Left cardiac atrium (tissue), 4 donors: ENCODE data around the gene BOD1. TPM values are rescaled to one million over a fixed set of nuclear protein-coding genes. Genes with fewer than 3 reads are reported as not detected.
"Not testable (repeated sequence)": the region's sequence is repeated elsewhere in the genome, so short reads cannot be mapped to it uniquely, and the experiment has no call there.

Experiments used
- ATAC-seq, 2 donors: fragments of 200-7000 bp; cut with Tn5 transposase; one replicate each; pipeline ENCODE4 v1.9.1; 2020; ENCODE audit warnings: mild to moderate bottlenecking in 2 of 2, moderate library complexity in 2 of 2
- DNase-seq: peaks from one replicate; pipeline ENCODE4 v3.0.0-alpha.2; 2020
- intact Hi-C, 2 donors: fragments of 100-400 bp; cut with DNase I; formaldehyde crosslinking; loops; one replicate each; pipeline versions ENCODE4 v1.14.1 to v1.15.1; 2022 to 2023
- total RNA-seq, 2 donors: library from RNA; stranded (reverse); fragmentation: NEBNext Ultra II Directional; extraction: Animal tissue kit (Norgen Biotek cat#: 25700); gene quantifications; one replicate each; pipeline ENCODE4 v1.2.1, GENCODE V29; 2021
- donor health status: DM: no; HTN: yes; CAD: no.
- donor health status: DM: no; HTN: yes; CAD: no; lungs with severe emphysema.
- donor health status: DM: yes; HTN: yes; CAD: no.
- donor health status: Dilated cardiomyopathy.

BOD1 gene
- total RNA-seq, 2 donors from 2014 or later = 43.4 to 45.6 TPM

DNA sequence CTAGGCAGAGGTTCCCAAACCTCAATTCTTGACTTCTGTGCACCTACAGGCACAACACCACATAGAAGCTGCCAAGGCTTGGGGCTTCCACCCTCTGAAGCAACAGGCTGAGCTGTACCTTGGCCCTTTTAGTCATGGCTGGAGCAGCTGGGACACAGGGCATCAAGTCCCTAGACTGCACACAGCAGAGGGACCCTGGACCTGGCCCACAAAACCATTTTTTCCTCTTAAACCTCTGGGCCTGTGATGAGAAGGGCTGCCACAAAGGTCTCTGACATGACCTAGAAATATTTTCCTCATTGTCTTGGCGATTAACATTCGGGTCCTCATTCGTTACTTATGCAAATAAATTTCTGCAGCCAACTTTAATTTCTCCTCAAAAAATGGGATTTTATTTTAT, 30.3 kb downstream of the BOD1 start:
- intact Hi-C loops, DNase-seq, ATAC-seq: not testable (repeated sequence)

DNA sequence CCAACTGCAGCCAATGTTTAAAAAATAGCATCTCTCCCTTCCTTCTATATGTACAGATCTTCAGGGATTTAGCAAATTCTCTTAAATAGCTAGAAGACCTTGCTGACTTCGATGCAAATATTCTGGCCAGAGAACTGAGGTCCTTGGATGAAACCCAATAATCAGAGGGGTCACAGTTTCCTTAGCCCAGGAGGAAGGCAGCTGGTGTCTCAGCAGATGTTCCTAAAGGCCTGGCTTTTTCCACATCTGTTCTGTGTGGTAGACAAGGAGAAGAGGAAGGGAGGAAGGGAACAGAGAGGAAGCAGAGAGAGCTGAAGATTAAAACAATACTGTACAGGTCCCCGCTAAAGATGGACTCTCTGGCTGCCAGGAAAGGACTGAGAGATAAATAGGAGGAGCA, 33.1 kb downstream of the BOD1 start:
- no peak for DNase-seq
- intact Hi-C loops = no loop called here
- ATAC-seq = no peak

DNA sequence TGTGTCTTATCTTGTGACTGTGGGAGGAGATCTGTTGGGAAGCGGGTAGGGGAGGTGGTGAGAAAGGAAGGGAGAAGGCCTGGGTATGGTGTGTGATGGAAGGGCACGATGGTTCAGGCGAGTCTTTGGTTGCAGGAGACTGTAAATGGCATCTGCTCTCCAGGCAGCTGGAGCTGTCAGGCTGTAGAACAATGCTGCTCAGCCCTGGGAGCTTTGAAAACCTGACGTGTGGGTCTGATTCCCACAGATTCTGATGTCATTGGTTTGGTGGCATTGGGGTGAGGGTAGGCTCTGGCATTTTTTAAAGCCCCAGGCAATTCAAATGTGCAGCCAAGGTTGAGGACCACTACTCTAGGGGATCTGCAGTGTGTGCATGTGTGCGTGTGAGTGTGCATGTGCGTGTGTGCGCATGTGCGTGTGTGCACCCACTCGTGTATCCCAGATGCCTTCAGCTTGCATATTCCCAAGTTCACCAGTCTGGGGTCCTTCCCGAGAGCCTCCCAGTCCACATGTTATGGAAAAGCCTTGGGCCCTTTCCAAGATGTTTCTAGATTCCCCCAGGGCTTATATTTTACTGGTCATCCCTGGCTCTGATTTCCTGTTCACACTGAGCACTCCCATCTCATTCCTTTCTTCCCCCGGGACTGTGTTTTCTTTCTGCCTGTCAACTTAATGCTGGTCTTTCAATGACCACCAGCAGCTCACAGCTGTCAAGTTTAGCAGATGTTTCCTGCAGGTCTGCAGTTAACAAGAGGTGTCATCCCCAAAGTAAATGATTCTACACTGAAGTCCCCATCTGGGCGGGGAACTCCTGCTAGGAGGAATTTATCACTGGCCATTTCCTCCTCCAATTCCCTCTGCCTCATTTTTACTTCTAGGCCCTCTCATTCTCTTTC, 34.0 kb downstream of the BOD1 start:
- intact Hi-C loops = no loop called here
- peak in 1 of 2 donors; percentile 18 for ATAC-seq
- DNase-seq = no peak

DNA sequence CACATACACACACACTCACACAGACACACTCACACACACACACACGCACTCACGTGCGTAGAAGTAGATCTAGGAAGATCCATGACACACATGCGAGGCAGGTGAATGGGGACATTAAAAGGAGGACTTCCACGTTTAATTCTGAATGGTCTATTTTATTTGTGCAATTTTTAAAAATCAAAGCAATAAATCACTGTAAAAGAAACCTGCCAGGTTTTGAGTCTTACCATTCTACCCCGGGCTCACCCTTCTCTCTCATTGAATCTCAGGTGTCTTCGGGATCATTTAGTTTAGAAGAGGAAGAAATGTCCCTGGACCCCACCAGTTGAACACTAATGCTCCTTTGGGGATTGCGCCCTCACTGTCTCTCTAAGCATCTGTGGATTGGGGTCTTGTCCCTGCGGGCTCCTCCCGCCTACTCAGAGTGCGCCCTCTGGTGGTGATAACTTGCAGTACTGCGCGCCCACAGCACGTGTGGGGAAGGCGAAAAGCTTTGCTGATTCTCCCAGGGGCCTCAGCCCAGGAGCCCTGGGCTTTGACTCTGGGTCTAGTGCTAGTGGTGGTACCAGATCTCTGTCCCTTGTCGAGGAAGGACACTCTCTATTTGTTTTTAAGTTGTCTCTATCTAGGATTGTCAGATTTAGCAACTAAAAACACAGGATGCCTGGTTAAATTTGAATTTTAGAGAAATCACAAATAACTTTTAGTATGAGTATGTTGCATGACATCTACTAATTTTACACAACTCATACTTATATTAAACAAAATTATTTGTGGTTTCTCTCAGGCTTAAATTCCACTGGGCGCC, 34.8 kb downstream of the BOD1 start:
- intact Hi-C loops = no loop called here
- ATAC-seq (peak in 1 of 2 donors; percentile 58), DNase-seq (peak; percentile 33)

DNA sequence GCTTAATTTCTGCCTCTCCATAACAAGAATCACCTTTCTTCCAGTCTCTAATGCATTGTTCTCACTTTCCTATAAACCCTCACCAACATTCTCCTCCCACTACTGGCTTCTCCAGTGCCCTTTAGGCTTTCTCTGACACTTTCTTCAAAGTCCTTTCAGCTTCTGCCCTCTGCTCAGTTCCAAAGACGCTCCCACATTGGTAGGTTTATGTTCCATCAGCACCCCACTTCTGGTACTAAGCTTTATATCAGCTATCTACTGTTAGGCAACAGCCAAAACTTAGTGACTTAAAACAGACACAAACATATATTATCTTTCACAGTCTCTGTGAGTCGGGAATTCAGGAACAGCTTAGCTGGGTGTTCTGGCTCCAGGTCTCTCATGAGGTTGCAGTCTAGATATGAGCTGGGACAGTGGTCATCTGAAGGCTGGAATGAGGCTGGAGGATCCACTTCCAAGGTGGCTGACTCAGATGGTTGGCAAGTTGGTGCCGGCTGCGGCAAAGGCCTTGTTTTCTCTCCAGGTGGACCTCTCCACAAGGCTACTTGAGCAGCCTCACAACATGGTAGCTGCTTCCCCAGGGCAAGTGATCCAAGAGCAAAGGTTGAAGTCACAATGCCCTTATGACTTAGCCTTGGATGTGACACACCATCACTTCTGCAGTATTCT, 37.4 kb downstream of the BOD1 start:
- intact Hi-C loops = loop anchor here in 1 of 2 donors (10.0 kb wide), 1 partner anchor 234 kb away; no protein-coding TSS in a partner anchor

GRCh38 chr5:173577817-173578216, 38.6 kb downstream of the BOD1 start:
- intact Hi-C loops = loop anchor here in 1 of 2 donors (10.0 kb wide), 1 partner anchor 233 kb away; no protein-coding TSS in a partner anchor
- no peak for ATAC-seq

More for the DNA sequence above, 37.4 kb downstream of the BOD1 start:
- ATAC-seq (no peak), DNase-seq (no peak)

DNA sequence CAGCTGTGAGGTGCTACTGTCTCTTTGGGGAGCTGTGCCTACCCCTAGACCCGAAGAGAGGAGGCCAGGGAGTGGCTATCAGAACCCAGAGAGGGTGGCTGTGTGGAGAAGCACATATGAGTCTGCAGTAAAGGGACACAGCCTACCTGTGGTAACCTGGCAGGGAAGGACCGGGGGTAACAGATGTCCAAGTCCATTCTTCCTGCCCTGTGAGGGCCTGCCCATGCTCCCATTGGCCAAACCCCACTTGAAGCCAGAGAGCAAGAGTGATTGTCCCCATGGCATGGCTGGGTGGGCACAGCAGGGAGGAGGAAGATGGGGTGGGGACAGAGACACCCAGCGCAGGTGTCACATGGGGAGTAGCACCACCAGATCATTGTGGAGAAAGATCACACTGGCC, 39.3 kb downstream of the BOD1 start:
- intact Hi-C loops = loop anchor here in 1 of 2 donors (10.0 kb wide), 1 partner anchor 232 kb away; no protein-coding TSS in a partner anchor
- ATAC-seq (no peak), DNase-seq (no peak)

More at GRCh38 chr5:173577817-173578216, 38.6 kb downstream of the BOD1 start:
- DNase-seq = no peak

DNA sequence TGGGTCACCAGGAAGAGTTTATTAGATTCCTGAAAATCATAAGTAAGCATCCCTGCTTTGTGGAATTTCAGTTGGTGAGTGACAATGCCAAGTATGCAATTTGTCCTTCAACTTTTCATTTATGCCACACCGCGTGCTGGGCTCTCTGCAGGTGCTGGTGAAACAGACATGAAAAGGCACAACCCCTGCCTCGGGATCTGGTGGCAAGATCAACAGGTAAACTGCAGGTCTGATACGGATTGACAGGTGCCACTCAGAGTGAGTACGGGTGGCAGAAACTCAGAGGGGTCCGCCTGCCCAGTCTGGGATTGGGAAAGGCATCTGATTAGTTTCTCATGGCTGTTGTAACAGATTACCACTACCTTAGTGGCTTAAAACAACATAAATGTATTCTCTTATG, 40.5 kb downstream of the BOD1 start:
- ATAC-seq (no peak), DNase-seq (no peak)
- intact Hi-C loops = loop anchor here in 1 of 2 donors (10.0 kb wide), 1 partner anchor 231 kb away; no protein-coding TSS in a partner anchor

DNA sequence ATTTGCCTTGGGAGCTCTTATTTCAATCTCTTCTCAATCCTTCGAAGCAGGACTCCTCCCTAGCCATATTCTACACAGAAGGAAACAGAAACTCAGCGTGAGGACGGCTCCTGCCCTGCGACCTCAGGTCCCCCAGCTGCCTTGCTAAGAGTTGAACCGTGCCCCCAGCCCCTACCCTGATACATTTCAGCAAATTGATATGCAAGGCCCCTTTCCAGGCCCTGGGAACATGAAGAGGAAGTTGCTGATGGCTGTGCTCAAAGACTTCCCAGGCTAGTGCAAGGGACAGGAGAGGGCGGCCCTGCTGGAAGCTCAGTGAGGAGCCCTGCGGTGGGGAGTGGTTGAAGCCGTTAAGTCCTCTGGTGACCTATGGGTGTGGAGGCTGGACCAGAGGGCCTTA, 41.5 kb downstream of the BOD1 start:
- intact Hi-C loops = loop anchor here in 1 of 2 donors (5.0 to 10.0 kb wide), 2 partner anchors 230 to 283 kb away; no protein-coding TSS in a partner anchor
- DNase-seq (no peak), ATAC-seq (no peak)

DNA sequence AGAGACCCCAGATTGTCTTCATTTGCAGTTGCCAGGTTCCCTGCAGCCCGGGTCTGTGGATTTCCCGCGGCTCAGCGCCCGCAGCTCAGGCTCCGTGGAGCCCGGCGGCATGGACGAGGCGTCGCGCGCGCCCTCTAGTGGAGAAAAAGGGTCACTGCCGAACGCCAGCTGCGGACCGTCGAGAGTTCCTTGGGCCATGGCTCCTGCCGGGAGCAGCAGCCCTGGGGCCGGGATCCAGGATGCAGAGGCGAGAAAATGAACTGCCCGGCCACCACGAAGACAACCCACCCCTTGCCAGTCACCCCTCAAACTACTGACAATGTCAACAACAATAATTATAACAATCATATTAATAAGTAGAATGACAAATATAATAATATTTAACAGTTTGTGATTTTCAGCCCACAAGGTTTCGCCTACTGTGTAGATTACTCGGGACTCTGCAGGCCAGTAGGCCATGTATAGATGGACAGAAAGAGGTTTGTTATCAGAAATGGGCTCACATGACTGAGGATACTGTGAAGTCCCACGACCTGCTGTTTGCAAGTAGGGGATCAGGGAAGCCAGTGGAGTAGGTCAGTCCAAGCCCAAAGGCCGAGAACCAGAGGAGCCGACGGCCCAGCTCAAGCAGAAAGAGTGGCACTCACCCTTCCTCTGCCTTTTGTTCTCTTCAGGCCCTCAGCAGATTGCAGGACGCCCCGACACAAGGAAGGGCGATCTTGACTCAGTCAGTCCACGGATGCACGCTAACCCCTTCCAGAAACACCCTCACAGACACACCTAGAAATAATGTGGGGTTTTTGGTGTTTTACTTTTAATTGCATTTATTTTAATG, 43.1 kb downstream of the BOD1 start:
- peak; percentile 94 to 96 for ATAC-seq
- DNase-seq = peak; percentile 76
- intact Hi-C loops = loop anchor here in 1 of 2 donors (5.0 to 10.0 kb wide), 2 partner anchors 229 to 281 kb away; no protein-coding TSS in a partner anchor

- ATAC-seq (peak; percentile 17 to 47), DNase-seq (no peak)
- intact Hi-C loops = loop anchor here in 1 of 2 donors (5.0 to 10.0 kb wide), 2 partner anchors 228 to 280 kb away; no protein-coding TSS in a partner anchor
Measured at GRCh38 chr5:173572431-173573125, 43.9 kb downstream of the BOD1 start.

DNA sequence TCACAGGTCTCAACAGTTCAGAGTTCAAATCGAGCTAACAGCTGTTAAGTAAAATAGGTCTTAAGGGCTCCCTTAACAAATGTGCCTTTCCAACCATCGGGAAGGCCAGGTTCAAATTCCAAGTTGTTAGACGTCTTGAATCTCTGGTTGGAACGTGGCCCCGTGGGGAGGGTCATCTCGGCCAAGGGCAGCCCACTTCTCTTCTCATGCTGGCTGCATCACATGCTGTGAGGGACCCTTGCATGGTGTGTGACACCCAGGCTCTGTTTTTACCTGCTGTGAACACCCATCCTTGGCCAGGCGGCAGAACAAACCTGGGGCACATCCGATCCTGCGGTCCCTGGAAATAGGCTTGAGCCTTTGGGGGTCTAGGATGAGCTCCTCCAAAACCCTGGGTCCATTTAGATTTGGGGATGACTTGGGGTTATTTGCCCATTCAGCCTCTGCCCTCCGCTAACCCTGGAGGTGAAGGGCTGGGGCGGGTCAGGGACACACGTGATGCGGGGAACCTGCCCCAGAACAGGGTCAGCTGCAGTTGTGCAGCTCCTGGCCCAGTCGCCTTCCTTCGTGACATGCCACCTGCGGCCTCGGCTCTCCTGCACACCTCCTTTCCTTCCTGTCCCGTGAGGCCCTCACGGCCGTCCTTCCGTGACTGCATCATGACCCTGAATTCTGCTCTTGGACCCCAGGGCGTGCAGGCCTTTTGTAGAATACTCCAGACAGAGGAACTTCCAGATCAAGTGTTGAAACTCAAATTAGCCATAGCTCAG, 45.9 kb downstream of the BOD1 start:
- no peak for ATAC-seq
- intact Hi-C loops = loop anchor here in 1 of 2 donors (5.0 to 10.0 kb wide), 2 partner anchors 226 to 278 kb away; no protein-coding TSS in a partner anchor
- no peak for DNase-seq

DNA sequence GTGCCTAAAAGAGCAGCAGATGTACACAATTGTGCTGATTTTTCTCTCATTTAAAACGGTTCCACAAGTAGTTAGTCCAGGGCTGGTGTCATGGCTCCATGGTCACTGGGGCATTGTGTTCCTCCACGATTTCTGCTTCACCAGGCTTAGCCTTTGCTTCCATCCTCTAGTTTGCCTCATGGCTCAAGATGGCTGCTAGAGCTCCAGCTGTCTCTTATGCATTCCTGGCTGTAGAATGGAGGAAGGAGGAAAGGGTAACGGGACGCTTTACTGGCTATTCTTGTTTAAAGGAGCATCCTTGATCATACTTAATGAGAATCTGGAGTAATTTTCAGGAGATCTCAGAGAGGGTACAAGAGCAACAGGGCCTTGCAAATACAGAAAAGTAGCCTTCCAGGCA, 47.7 kb downstream of the BOD1 start:
- ATAC-seq (no peak), DNase-seq (no peak)
- intact Hi-C loops = no loop called here

DNA sequence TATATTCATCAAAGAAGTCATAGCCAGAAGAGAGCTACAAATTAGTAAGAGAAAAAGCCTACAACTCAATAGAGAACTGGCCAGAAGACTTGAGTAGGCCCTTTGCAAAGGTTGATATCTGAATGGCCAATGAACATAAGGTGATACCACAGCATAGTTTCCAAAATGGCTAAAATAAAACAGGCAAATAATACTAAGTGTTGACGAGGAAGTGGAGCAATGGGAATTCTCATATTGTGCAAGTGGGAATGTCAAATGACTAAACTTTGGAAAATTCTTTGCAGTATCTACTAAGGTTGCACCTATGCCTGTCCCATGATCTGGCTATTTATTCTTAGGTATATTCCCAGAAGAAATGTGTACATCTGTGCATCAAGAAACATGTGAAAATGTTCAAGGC, 48.3 kb downstream of the BOD1 start:
- ATAC-seq (no peak), DNase-seq (no peak)
- intact Hi-C loops = no loop called here

- intact Hi-C loops = no loop called here
- no peak for DNase-seq
- ATAC-seq = no peak
Measured at GRCh38 chr5:173567548-173567947, 48.9 kb downstream of the BOD1 start.

- DNase-seq = no peak
- intact Hi-C loops = no loop called here
- ATAC-seq = no peak
Measured at GRCh38 chr5:173565491-173566072, 50.9 kb downstream of the BOD1 start.
